Mesothelial cell of epicardium (in vitro differentiated cells): ENCODE results near the gene UBN1. TPM values are rescaled to one million over a fixed set of nuclear protein-coding genes. Genes with fewer than 3 reads are reported as not detected.

Experiments used
- DNase-seq, 2 experiments: peaks; one replicate each; pipeline ENCODE4 v3.0.0; 2021; ENCODE audit warnings: low spot score in 2 of 2; ENCODE audit not compliant: unreplicated experiment in 2 of 2
- H3K27ac Mint-ChIP-seq: 2 replicates; pipeline ENCODE4 v1.8.0; 2021; ENCODE audit warnings: mixed read lengths
- H3K27me3 Mint-ChIP-seq: 2 replicates; pipeline ENCODE4 v1.8.0; 2021; ENCODE audit warnings: low read depth, mixed read lengths
- H3K36me3 Mint-ChIP-seq: 2 replicates; pipeline ENCODE4 v1.8.0; 2021; ENCODE audit warnings: mixed read lengths
- H3K4me1 Mint-ChIP-seq: 2 replicates; pipeline ENCODE4 v1.8.0; 2021; ENCODE audit warnings: mixed read lengths
- H3K4me3 Mint-ChIP-seq: 2 replicates; pipeline ENCODE4 v1.8.0; 2021; ENCODE audit warnings: mild to moderate bottlenecking, moderate library complexity, mixed read lengths
- H3K9me3 Mint-ChIP-seq: 2 replicates; pipeline ENCODE4 v1.8.0; 2021; ENCODE audit warnings: mixed read lengths
- CTCF ChIP-seq: fragments of 200-600 bp; sonication (generic); IDR thresholded peaks from one replicate; pipeline ENCODE4 v1.5.0; 2021; ENCODE audit warnings: antibody characterized with exemption; ENCODE audit not compliant: unreplicated experiment
- total RNA-seq: library from RNA; stranded (reverse); gene quantifications from 3 replicates; pipeline ENCODE4 v1.2.1, GENCODE V29; 2021

UBN1 gene
- total RNA-seq, 1 donor from 2014 or later, result 40.5 TPM

- Mint-ChIP-seq H3K27ac (peak overlapping the region; percentile 81), H3K36me3 (peaks cover 28% of the 10 kb centered on the region), H3K4me3 (no peak overlapping the region), H3K4me1 (peaks cover 17% of the 10 kb centered on the region), H3K9me3 (no peaks in the 10 kb centered on the region), H3K27me3 (no peaks in the 10 kb centered on the region)
- DNase-seq, result no peak
- no peak for TF ChIP-seq CTCF
Measured at GRCh38 chr16:4876646-4877379, 29.5 kb downstream of the UBN1 start.

- no peak for TF ChIP-seq CTCF
- H3K27ac Mint-ChIP-seq, result peak overlapping the region; percentile 81
- peaks cover 22% of the 10 kb centered on the region for H3K4me1 Mint-ChIP-seq
- no peak for DNase-seq
- H3K36me3 Mint-ChIP-seq, result peaks cover 25% of the 10 kb centered on the region
- no peaks in the 10 kb centered on the region for H3K9me3 Mint-ChIP-seq
- H3K4me3 Mint-ChIP-seq, result no peak overlapping the region
- H3K27me3 Mint-ChIP-seq, result no peaks in the 10 kb centered on the region
Measured at GRCh38 chr16:4877380-4877685, 30.1 kb downstream of the UBN1 start.

GRCh38 chr16:4879049-4879448 is 31.8 kb downstream of the UBN1 start:
- Mint-ChIP-seq H3K27me3 (no peaks in the 10 kb centered on the region), H3K4me3 (no peak overlapping the region), H3K27ac (no peak overlapping the region), H3K4me1 (peaks cover 34% of the 10 kb centered on the region), H3K36me3 (peaks cover 32% of the 10 kb centered on the region), H3K9me3 (no peaks in the 10 kb centered on the region)
- DNase-seq, result no peak
- TF ChIP-seq CTCF, result no peak

- H3K36me3 Mint-ChIP-seq, result peaks cover 37% of the 10 kb centered on the region
Measured at GRCh38 chr16:4880006-4880580, 32.8 kb downstream of the UBN1 start.

GRCh38 chr16:4882000-4882632 is 34.8 kb downstream of the UBN1 start:
- Mint-ChIP-seq H3K4me1 (peaks cover 31% of the 10 kb centered on the region), H3K4me3 (no peak overlapping the region), H3K27ac (peak overlapping the region; percentile 95), H3K36me3 (peaks cover 48% of the 10 kb centered on the region), H3K27me3 (no peaks in the 10 kb centered on the region), H3K9me3 (no peaks in the 10 kb centered on the region)
- TF ChIP-seq CTCF, result no peak
- no peak for DNase-seq

More at GRCh38 chr16:4880006-4880580, 32.8 kb downstream of the UBN1 start:
- no peak for DNase-seq
- Mint-ChIP-seq H3K27me3 (no peaks in the 10 kb centered on the region), H3K4me1 (peaks cover 35% of the 10 kb centered on the region), H3K27ac (no peak overlapping the region), H3K9me3 (no peaks in the 10 kb centered on the region), H3K4me3 (no peak overlapping the region)
- no peak for TF ChIP-seq CTCF
